Upper lobe of left lung (tissue), 4 donors: ENCODE measurements around the gene ITPR2.

Experiments
- CTCF ChIP-seq, 6 experiments: fragments of 450-650 bp in 4 of 6; fragments of 200-600 bp in 2 of 6; sonication (generic) in 2 of 6; IDR thresholded peaks; one replicate each; pipeline ENCODE4 v1.5.1; 2016 to 2019; ENCODE audit warnings: antibody characterized with exemption in 6 of 6
- EP300 ChIP-seq, 4 donors: sonication (generic); formaldehyde crosslinking; IDR thresholded peaks; one replicate each; pipeline ENCODE4 v1.5.1; 2017; ENCODE audit warnings: antibody characterized with exemption in 4 of 4, control low read depth in 2 of 4
- POLR2A ChIP-seq, 4 donors: fragments of 450-650 bp; IDR thresholded peaks; one replicate each; pipeline ENCODE4 v1.5.1; 2016 to 2017; ENCODE audit warnings: antibody characterized with exemption in 4 of 4, mild to moderate bottlenecking in 2 of 4
- POLR2AphosphoS5 ChIP-seq, 2 donors: sonication (generic); formaldehyde crosslinking; IDR thresholded peaks; one replicate each; pipeline ENCODE4 v1.5.1; 2017; ENCODE audit warnings: antibody characterized with exemption in 2 of 2

GRCh38 chr12:26453246-26453645 is 379.7 kb downstream of the ITPR2 start:
- no peak for TF ChIP-seq CTCF (IDR thresholded peaks at IDR 0.05)
- TF ChIP-seq POLR2A (IDR thresholded peaks at IDR 0.05): no peak
- TF ChIP-seq POLR2AphosphoS5 (IDR thresholded peaks at IDR 0.05): no peak
- no peak for TF ChIP-seq EP300 (IDR thresholded peaks at IDR 0.05)
